Esophagus squamous epithelium (tissue), 4 donors: Measurements from ENCODE around the gene RALY.

ENCODE experiments used
- CTCF ChIP-seq, 6 experiments: fragments of 450-650 bp in 4 of 6; fragments of 200-600 bp in 2 of 6; sonication (generic) in 2 of 6; IDR thresholded peaks; one replicate each; pipeline ENCODE4 v1.5.1; 2016 to 2019; ENCODE audit warnings: antibody characterized with exemption in 6 of 6, mild to moderate bottlenecking in 4 of 6, moderate library complexity in 4 of 6
- POLR2A ChIP-seq, 4 donors: fragments of 450-650 bp; IDR thresholded peaks; one replicate each; pipeline ENCODE4 v1.6.1; 2017; ENCODE audit warnings: antibody characterized with exemption in 4 of 4, mild to moderate bottlenecking in 4 of 4, moderate library complexity in 3 of 4

DNA sequence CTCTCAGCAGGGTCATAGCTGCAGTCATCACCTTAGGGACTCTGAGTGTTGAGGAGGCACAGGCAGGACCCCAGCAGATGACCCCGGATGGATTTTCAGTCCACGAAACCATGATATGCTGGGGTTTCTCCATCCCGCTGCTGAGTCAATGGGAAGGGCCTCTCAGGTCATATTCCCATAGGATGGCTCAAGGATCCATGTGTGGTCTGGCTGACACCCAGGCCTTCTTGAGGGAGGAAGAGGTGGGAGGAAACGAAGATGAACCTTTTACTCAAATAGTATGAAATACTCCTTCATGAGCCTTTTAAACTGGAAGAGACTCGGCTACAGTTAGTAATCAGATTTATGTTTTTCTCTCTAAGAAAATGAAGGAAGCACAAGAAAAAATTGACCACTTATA, 10.3 kb upstream of the RALY start:
- TF ChIP-seq POLR2A (IDR thresholded peaks at IDR 0.05): no peak
- no peak for TF ChIP-seq CTCF (IDR thresholded peaks at IDR 0.05)
